ENCODE data around the gene PDE1C.

PDE1C gene

DNA sequence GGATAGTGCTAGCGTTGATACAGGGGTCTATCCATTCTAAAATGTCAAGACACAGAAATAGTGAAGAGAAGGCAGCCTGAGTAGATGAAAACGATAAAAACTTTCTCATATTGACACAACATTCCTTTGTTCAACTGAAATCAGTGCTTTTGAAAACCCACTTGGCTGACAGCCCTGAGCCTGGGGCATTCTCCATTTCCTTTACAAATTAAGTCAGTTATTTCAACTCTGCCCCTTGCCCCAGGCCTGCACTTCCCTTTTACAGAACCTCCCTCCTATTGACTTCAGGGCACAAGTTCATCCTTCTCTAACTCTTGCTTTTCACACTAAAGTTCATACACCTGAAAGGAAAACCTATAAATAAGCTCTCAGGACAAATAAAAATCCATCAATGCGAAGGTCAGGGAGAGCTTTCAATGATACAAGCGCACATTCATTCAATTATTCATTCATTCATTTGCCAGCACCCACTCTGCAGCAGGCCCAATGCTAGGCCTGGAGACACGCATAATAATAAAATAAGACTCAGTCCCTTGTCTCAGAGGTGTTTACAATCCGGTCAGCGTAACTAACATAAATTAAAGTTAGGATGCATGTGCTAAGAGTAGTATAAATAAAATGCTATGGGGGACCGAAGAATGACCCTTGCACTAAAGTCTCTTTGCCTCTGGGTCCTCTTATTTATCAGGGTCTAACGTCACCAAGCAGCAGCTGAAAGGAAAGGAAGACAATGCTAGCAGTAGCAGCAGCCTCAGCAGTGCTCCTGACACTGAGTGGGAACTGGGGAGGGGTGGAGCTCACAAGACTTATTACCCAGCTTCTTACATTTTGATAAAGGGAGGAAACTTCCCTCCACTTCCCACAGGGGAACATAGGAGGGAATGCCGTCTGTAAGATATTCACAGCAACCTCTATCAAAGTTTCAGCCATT is 134.8 kb downstream of the PDE1C start:
- no peak overlapping the region for H3K4me3 ChIP-seq (ENCODE audit: low read depth, low read length)
- H3K36me3 ChIP-seq, result no peaks in the 10 kb centered on the region
- DNase-seq, result no peak
- H3K27me3 ChIP-seq (ENCODE audit: insufficient read depth, low read depth, severe bottlenecking), result no peaks in the 10 kb centered on the region
- no peaks in the 10 kb centered on the region for H3K9me3 ChIP-seq (ENCODE audit: severe bottlenecking)
- TF ChIP-seq, protein P1, sequence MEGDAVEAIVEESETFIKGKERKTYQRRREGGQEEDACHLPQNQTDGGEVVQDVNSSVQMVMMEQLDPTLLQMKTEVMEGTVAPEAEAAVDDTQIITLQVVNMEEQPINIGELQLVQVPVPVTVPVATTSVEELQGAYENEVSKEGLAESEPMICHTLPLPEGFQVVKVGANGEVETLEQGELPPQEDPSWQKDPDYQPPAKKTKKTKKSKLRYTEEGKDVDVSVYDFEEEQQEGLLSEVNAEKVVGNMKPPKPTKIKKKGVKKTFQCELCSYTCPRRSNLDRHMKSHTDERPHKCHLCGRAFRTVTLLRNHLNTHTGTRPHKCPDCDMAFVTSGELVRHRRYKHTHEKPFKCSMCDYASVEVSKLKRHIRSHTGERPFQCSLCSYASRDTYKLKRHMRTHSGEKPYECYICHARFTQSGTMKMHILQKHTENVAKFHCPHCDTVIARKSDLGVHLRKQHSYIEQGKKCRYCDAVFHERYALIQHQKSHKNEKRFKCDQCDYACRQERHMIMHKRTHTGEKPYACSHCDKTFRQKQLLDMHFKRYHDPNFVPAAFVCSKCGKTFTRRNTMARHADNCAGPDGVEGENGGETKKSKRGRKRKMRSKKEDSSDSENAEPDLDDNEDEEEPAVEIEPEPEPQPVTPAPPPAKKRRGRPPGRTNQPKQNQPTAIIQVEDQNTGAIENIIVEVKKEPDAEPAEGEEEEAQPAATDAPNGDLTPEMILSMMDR (IDR thresholded peaks at IDR 0.05; ENCODE audit: low read depth, low read length), result no peak
- H3K27ac ChIP-seq, result no peak overlapping the region

DNA sequence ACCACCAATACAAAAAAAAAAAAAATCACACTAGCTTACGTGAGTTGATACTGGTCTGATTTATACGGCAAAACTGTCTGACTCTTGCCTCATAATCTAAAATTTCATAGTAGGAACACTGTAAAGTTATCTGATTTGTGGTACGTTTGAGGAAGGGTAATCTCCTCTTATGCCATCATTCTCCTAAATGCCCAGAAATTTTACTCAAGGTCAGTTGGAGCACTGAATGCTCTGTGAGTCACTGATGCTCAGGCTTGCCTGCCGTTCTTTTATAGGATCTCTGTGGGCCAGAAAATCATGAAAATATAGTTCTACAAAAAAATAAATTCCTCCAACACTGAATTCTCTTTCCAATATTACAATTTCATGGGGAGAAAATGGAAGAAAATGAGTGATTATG is 135.7 kb downstream of the PDE1C start:
- no peaks in the 10 kb centered on the region for H3K36me3 ChIP-seq
- H3K4me3 ChIP-seq (ENCODE audit: low read depth, low read length), result no peak overlapping the region
- TF ChIP-seq, protein P1 (IDR thresholded peaks at IDR 0.05; ENCODE audit: low read depth, low read length), result no peak
- H3K27me3 ChIP-seq (ENCODE audit: insufficient read depth, low read depth, severe bottlenecking), result no peaks in the 10 kb centered on the region
- H3K27ac ChIP-seq, result no peak overlapping the region
- no peak for DNase-seq
- no peaks in the 10 kb centered on the region for H3K9me3 ChIP-seq (ENCODE audit: severe bottlenecking)

DNA sequence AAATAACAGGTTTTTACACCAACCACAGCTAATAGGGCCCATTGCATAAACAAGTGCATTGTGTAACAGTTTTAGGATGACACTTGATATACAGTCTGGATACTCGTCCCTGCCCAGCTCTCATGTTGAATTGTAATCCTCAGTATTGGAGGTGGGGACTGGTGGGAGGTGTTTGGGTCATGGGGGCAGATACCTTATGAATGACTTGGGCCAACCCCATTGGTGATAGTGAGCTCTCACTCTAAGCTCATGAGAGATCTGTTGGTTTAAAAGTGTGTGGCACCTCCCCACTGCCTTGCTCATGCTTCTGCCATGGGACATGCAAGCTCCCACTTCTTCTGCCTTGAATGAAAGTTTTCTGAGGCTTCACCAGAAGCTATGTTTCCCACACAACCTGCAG is 136.7 kb downstream of the PDE1C start:
- H3K9me3 ChIP-seq (ENCODE audit: severe bottlenecking), result no peaks in the 10 kb centered on the region
- no peak for DNase-seq
- TF ChIP-seq, protein P1 (IDR thresholded peaks at IDR 0.05; ENCODE audit: low read depth, low read length), result no peak
- H3K27ac ChIP-seq, result no peak overlapping the region
- no peaks in the 10 kb centered on the region for H3K27me3 ChIP-seq (ENCODE audit: insufficient read depth, low read depth, severe bottlenecking)
- H3K4me3 ChIP-seq (ENCODE audit: low read depth, low read length), result no peak overlapping the region
- no peaks in the 10 kb centered on the region for H3K36me3 ChIP-seq

DNA sequence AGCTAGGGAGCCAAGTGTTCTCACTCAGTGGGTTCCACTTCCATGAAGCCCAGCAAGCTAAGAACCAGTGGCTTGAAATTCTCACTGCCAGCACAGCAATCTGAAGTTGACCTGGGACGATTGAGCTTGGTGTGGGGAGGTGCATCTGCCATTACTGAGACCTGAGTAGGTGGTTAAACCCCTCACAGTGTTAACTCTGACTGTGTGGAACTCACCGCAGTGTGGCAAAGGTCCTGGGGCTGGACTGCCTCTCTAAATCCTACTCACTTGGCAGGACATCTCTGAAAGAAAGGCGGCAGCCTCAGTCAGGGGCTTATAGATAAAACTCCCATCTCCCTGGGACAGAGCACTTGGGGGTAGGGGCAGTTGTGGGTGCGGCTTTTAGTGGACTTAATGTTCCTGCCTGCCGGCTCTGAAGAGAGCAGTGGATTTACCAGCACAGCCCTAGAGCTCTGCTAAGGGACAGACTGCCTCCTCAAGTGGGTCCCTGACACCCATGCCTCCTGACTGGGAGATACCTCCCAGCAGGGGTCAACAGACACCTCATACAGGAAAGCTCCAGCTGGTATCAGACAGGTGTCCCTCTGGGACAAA is 143.1 kb downstream of the PDE1C start:
- H3K4me3 ChIP-seq (ENCODE audit: low read depth, low read length), result no peak overlapping the region
- no peak for DNase-seq
- no peaks in the 10 kb centered on the region for H3K27me3 ChIP-seq (ENCODE audit: insufficient read depth, low read depth, severe bottlenecking)
- no peak overlapping the region for H3K27ac ChIP-seq
- TF ChIP-seq, protein P1 (IDR thresholded peaks at IDR 0.05; ENCODE audit: low read depth, low read length), result no peak
- H3K36me3 ChIP-seq, result no peaks in the 10 kb centered on the region
- no peaks in the 10 kb centered on the region for H3K9me3 ChIP-seq (ENCODE audit: severe bottlenecking)

DNA sequence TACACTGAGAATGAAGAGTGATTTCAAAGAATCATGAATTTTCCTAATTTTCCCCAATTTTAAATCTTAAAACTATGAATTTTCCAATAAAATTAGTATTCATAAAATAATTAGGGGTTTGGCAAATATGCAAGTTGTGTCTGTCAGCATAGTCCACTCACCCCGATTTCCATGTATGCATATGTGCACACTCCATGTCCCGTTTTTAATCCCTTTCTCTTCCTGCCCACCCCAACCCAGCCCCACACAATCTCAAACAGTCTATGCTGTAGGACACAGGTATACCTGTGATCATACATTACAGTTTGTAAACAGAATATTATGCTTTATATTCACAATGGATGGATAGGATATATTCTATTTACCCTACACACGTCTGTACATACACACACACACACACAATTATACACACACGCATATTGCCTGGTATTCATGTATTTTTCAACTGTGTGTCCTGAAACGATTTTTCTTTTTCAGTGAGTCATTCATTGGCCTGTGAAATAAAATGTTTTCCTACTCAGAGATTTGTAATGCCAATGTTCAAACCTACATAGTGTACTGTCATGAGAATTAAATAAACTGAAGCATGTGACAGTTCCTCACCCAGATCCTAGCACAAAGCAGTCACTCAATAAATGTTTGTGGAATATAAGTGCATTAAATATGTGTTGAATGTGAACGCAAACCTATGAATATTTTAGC is 144.3 kb downstream of the PDE1C start:
- Histone ChIP-seq H3K27me3 (ENCODE audit: insufficient read depth, low read depth, severe bottlenecking) (no peaks in the 10 kb centered on the region), H3K9me3 (ENCODE audit: severe bottlenecking) (no peaks in the 10 kb centered on the region), H3K27ac (no peak overlapping the region), H3K36me3 (no peaks in the 10 kb centered on the region), H3K4me3 (ENCODE audit: low read depth, low read length) (no peak overlapping the region)
- no peak for DNase-seq
- TF ChIP-seq, protein P1 (IDR thresholded peaks at IDR 0.05; ENCODE audit: low read depth, low read length), result no peak

Measured in WERI-Rb-1 (cell line).